GM10266 (cell line): ENCODE data around the gene AK1.

Experiments used
- DNase-seq: peaks from one replicate; pipeline ENCODE4 v3.0.0; 2012; ENCODE audit errors: extremely low spot score
- TF ChIP-seq, protein P1 (sequence below): IDR thresholded peaks from 2 replicates; pipeline ENCODE4 v1.5.1; 2012; ENCODE audit warnings: mild to moderate bottlenecking, low read depth; ENCODE audit not compliant: control insufficient read depth, insufficient read depth; ENCODE audit errors: missing control alignments

Gene AK1

DNA sequence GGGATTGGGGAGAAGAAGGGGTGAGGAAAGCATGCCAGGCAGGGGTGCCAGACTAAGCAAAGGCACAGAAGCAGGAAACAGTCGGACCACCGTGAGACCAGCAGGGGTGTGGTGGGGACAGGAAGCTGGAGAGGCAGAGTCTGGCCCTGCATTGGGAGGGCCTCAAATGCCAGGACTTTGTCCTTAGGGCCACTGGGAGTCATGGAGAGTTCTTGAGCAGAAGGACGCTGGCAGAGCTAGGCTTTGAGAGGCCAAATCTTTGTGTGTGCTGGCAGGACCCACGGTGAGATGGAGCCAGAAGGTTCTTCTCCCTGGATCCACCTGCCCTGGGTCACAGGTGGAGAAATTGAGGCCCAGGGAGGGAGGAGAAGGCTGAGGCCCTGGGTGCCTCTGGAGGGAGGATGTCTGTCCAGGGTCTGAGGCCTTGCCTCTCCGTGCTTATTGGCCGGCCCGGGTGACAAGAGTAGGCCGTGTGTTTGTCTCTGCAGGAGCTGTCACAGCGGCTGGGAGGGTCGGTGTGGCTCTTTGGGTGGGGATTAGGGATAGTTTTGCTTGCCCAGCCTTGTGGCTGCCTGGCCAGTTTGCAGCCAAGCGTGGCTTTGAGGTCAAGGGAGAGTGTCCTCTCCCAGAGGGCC is 21.3 kb downstream of the AK1 start:
- DNase-seq, result no peak
- TF ChIP-seq, protein P1, sequence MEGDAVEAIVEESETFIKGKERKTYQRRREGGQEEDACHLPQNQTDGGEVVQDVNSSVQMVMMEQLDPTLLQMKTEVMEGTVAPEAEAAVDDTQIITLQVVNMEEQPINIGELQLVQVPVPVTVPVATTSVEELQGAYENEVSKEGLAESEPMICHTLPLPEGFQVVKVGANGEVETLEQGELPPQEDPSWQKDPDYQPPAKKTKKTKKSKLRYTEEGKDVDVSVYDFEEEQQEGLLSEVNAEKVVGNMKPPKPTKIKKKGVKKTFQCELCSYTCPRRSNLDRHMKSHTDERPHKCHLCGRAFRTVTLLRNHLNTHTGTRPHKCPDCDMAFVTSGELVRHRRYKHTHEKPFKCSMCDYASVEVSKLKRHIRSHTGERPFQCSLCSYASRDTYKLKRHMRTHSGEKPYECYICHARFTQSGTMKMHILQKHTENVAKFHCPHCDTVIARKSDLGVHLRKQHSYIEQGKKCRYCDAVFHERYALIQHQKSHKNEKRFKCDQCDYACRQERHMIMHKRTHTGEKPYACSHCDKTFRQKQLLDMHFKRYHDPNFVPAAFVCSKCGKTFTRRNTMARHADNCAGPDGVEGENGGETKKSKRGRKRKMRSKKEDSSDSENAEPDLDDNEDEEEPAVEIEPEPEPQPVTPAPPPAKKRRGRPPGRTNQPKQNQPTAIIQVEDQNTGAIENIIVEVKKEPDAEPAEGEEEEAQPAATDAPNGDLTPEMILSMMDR, result no peak

DNA sequence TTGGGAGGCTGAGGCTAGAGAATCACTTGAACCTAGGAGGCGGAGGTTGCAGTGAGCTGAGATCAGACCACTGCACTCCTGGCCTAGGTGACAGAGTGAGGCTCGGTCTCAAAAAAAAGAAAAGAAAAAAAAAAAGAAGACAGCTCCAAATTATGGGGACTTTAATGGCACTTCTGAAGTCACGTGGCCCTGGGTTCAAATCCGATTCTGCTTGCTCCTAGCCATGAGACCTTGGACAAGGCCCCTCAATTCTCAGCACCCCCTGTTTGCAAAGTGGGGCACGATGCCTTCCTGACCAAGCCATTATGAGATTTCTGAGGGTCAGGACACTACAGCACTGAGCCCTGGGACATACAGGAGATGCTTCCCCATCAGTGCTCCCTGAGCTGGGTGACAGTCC is 22.0 kb downstream of the AK1 start:
- TF ChIP-seq, protein P1, result no peak

DNA sequence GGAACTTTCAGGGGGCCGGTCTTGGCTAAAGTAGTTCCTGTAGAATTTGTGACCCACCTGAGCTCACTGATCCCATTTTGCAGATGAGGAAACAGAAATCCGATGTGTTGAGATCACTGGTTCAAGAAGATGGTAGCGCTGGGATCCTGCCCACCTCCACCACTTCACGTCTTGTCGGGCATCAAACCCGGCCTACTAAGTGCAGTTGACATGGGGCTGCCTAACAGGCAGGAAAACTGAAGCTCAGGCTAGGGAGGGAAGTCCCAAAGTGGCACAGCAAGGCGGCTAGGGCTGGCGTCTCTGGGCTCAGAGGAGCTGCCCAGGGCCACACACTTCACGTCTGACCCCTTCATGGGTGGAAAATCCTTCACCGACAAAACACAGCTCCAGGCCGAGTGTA is 22.5 kb downstream of the AK1 start:
- TF ChIP-seq, protein P1, result no peak
- DNase-seq, result no peak

More for the DNA sequence above, 22.0 kb downstream of the AK1 start:
- DNase-seq, result no peak

DNA sequence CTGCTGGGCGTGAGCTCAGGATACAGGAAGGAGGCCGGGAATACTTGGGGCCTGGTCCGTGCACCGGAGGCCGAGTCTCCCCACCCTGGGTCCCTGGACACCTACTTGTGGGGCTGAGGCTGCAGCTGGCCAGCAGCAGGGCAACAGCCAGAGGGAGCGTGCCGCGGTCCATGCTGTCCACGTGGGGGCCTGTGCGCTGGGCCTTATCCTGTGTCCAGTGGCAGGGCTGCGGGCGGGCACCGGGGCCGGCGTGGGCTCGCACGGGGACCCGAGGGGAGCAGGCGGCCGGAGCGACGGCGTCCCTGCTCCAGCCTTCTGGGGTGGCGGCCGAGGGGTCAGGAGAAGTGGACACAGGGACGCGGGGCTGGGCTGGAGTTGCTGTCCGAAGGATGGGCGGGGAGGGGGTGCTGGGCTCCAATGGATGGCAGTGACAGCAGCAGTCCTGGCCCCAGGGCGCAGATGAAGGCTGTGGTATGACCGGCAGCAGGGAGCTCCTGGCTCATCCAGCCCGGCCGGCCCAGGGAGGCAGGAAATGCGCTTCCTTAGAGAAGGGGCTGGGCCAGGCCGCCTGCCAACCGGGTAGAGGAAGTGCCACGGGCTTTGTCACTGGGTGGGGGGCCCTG is 23.2 kb downstream of the AK1 start, which contains the start of gene ENG:
Gene ENG (minus strand): TSS at position 475 of the 623 bp plus-strand sequence. CDS start 303 bp downstream, at position 172.
- no peak for DNase-seq
- TF ChIP-seq, protein P1, result peak; percentile 15

DNA sequence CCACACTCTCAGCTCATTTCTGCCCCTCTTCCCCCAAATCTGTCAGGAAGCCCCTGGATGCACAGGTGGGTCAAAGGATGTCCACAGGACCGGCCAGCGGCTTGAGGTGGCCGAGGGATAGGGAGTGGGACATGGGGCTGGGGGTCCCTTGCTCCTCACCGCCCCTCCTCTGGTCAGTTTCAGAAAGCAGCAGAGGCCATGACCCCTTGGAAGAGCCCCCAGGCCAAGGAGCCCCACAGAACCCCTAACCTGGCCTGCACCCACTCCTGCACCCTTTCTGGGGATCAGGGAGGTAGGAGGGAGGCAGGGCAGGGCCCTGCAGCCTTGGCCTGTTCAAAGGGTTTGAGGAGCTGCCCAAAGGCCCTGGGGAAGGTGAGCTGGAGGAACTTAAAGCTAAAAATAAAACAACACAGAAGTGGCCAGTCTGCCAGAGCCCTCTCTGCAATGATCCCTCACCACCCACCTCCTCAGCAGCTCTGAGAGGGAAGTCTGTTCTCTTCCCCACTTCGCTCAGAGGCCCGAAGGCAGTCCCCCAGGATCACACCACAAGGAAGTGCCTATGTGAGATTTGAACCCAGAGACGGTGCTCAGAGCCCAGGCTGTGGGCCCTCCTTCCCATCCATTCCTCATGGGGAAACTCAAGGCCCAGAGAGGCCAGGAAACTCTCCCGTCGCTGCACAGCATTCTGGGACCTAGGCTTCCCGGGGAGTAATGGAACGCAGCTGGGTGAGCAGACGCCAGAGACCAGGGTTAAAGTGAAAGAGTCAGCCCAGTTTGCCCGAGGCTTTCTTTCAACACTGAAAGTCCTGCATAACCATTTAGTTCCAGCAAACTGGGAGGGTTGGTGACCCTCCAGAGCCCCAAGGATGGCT is 23.9 kb downstream of the AK1 start:
- TF ChIP-seq, protein P1, result no peak

DNA sequence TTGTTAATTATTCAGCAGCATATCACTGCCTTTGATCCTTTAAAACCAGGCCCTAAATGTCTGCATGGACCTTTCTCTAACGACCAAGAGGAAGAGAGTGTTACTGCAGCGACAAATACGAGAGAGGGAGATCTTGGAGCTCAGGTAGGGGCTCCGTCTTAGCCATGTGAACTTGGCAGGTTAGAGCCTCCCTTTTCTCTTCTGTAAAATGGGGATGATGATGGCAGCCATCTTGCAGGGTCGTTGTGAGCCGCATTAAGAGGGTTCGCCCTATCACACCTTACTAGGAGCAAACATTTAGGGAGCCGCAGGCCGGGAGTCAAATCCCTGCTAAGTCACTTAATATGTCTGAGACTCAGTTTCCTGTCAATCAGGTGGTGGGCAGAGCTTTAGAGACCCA is 24.6 kb downstream of the AK1 start:
- TF ChIP-seq, protein P1, result no peak
- DNase-seq, result no peak

More for the DNA sequence above, 23.9 kb downstream of the AK1 start:
- no peak for DNase-seq
